GM23338 (cell line): ENCODE results near the gene GAP43. TPM values are rescaled to one million over a fixed set of nuclear protein-coding genes. Genes with fewer than 3 reads are reported as not detected.

Source experiments
- ATAC-seq: fragments of 200-7000 bp; cut with Tn5 transposase; 3 replicates; pipeline ENCODE4 v1.9.1; 2020
- DNase-seq: peaks from one replicate; pipeline ENCODE4 v3.0.0-alpha.2; 2015; ENCODE audit warnings: low spot score
- H2AFZ ChIP-seq: fragments of 200-600 bp; sonication (generic); 2 replicates; pipeline ENCODE4 v1.8.0; 2016; ENCODE audit warnings: antibody characterized with exemption, mild to moderate bottlenecking, moderate library complexity
- H3F3A ChIP-seq: fragments of 200-600 bp; sonication (generic); replicated peaks from 2 replicates; pipeline ENCODE4 v1.8.0; 2017; ENCODE audit warnings: antibody characterized with exemption, mixed run types, low read depth
- H3K27ac ChIP-seq: fragments of 200-600 bp; sonication (generic); 2 replicates; pipeline ENCODE4 v1.6.1; 2016; ENCODE audit warnings: low read depth
- H3K27me3 ChIP-seq: fragments of 200-600 bp; sonication (generic); 2 replicates; pipeline ENCODE4 v1.8.0; 2016; ENCODE audit warnings: mild to moderate bottlenecking, mixed run types, moderate library complexity; ENCODE audit not compliant: insufficient read depth
- H3K36me3 ChIP-seq: fragments of 200-600 bp; sonication (generic); 2 replicates; pipeline ENCODE4 v1.8.0; 2016; ENCODE audit warnings: mild to moderate bottlenecking; ENCODE audit not compliant: insufficient read depth
- H3K4me1 ChIP-seq: fragments of 200-600 bp; sonication (generic); 2 replicates; pipeline ENCODE4 v1.8.0; 2016; ENCODE audit warnings: mild to moderate bottlenecking, moderate library complexity; ENCODE audit not compliant: insufficient read depth
- H3K4me2 ChIP-seq: fragments of 200-600 bp; sonication (generic); 2 replicates; pipeline ENCODE4 v1.7.1; 2017; ENCODE audit warnings: mixed run types
- H3K4me3 ChIP-seq: fragments of 200-600 bp; sonication (generic); 2 replicates; pipeline ENCODE4 v1.6.1; 2016; ENCODE audit warnings: mixed run types
- H3K79me2 ChIP-seq: fragments of 200-600 bp; sonication (generic); replicated peaks from 2 replicates; pipeline ENCODE4 v1.8.0; 2017; ENCODE audit warnings: mild to moderate bottlenecking; ENCODE audit not compliant: insufficient read depth
- H3K9me2 ChIP-seq: fragments of 200-600 bp; sonication (generic); 2 replicates; pipeline ENCODE4 v1.8.0; 2017; ENCODE audit not compliant: insufficient read depth
- H4K20me1 ChIP-seq: fragments of 200-600 bp; sonication (generic); replicated peaks from 2 replicates; pipeline ENCODE4 v1.8.0; 2017; ENCODE audit warnings: mild to moderate bottlenecking; ENCODE audit not compliant: insufficient read depth
- H3K27ac Mint-ChIP-seq: 2 replicates; pipeline ENCODE4 v1.8.0; 2020; ENCODE audit warnings: inconsistent platforms, mild to moderate bottlenecking, moderate library complexity, mixed read lengths
- H3K27me3 Mint-ChIP-seq: 3 replicates; pipeline ENCODE4 v1.8.0; 2022; ENCODE audit warnings: low read depth, mild to moderate bottlenecking, moderate library complexity, mixed read lengths, inconsistent platforms; ENCODE audit not compliant: insufficient read depth, poor library complexity
- H3K36me3 Mint-ChIP-seq: 3 replicates; pipeline ENCODE4 v1.8.0; 2021; ENCODE audit warnings: low read depth, mild to moderate bottlenecking, inconsistent platforms, moderate library complexity, mixed read lengths
- H3K4me1 Mint-ChIP-seq: 3 replicates; pipeline ENCODE4 v1.8.0; 2020; ENCODE audit warnings: mild to moderate bottlenecking, inconsistent platforms, mixed read lengths
- H3K4me3 Mint-ChIP-seq: 3 replicates; pipeline ENCODE4 v1.8.0; 2021; ENCODE audit warnings: moderate library complexity, mild to moderate bottlenecking, inconsistent platforms, mixed read lengths
- H3K9me3 Mint-ChIP-seq: 3 replicates; pipeline ENCODE4 v1.8.0; 2020; ENCODE audit warnings: moderate library complexity, mild to moderate bottlenecking, inconsistent platforms, mixed read lengths
- CREB1 ChIP-seq: fragments of 250-450 bp; sonication (Bioruptor Pico); IDR thresholded peaks from 2 replicates; pipeline ENCODE4 v1.5.0; 2020; ENCODE audit warnings: low read depth, mild to moderate bottlenecking, moderate library complexity
- EZH2 ChIP-seq: fragments of 200-600 bp; sonication (generic); IDR thresholded peaks from one replicate; pipeline ENCODE4 v1.8.0; 2017; ENCODE audit warnings: antibody characterized with exemption, mild to moderate bottlenecking, low read depth; ENCODE audit not compliant: unreplicated experiment
- EZH2phosphoT487 ChIP-seq: fragments of 200-600 bp; sonication (generic); IDR thresholded peaks from one replicate; pipeline ENCODE4 v1.8.1; 2018; ENCODE audit warnings: antibody characterized with exemption; ENCODE audit not compliant: unreplicated experiment
- JUNB ChIP-seq: IDR thresholded peaks from one replicate; pipeline ENCODE4 v1.6.1; 2016; ENCODE audit warnings: antibody characterized with exemption; ENCODE audit not compliant: unreplicated experiment
- NANOG ChIP-seq: IDR thresholded peaks from 2 replicates; pipeline ENCODE4 v1.6.1; 2016; ENCODE audit warnings: antibody characterized with exemption, borderline replicate concordance
- POLR2AphosphoS5 ChIP-seq: IDR thresholded peaks from 2 replicates; pipeline ENCODE4 v1.6.1; 2016; ENCODE audit warnings: antibody characterized with exemption, low read depth
- STAT1 ChIP-seq: IDR thresholded peaks from one replicate; pipeline ENCODE4 v1.6.1; 2016; ENCODE audit warnings: antibody characterized with exemption; ENCODE audit not compliant: unreplicated experiment
- ZNF114 ChIP-seq: fragments of 250-450 bp; sonication (Bioruptor Pico); IDR thresholded peaks from 2 replicates; pipeline ENCODE4 v1.5.0; 2020; ENCODE audit warnings: mild to moderate bottlenecking, moderate library complexity
- ZNF331 ChIP-seq: fragments of 250-450 bp; sonication (Bioruptor Pico); IDR thresholded peaks from 2 replicates; pipeline ENCODE4 v1.5.0; 2020; ENCODE audit warnings: low read depth, mild to moderate bottlenecking, moderate library complexity
- polyA plus RNA-seq: library from polyadenylated mRNA; unstranded; fragments of >200 nt; fragmentation: Nextera tagmentation; extraction: Ambion mirVana; gene quantifications from 2 replicates; pipeline ENCODE4 v1.2.1, GENCODE V29; 2016
- total RNA-seq: library from RNA; depleted of rRNA; stranded (reverse); fragments of >200 nt; shearing (Covaris generic); gene quantifications from 2 replicates; pipeline ENCODE4 v1.2.3, GENCODE V29; 2014
- TF ChIP-seq, protein P1 (sequence below): IDR thresholded peaks from one replicate; pipeline ENCODE4 v1.6.1; 2018; ENCODE audit warnings: antibody characterized with exemption; ENCODE audit not compliant: unreplicated experiment
- TF ChIP-seq, protein P2 (sequence below): IDR thresholded peaks from 2 replicates; pipeline ENCODE4 v1.6.1; 2016; ENCODE audit warnings: antibody characterized with exemption
- TF ChIP-seq, protein P3 (sequence below), 2 experiments: fragments of 200-600 bp in 1 of 2; sonication (generic) in 1 of 2; conservative IDR thresholded peaks; 2 replicates each; pipeline versions ENCODE4 v1.5.1 to v1.6.1; 2016 to 2017; ENCODE audit warnings: antibody characterized with exemption in 2 of 2, low read depth in 2 of 2, mild to moderate bottlenecking in 2 of 2, moderate library complexity in 1 of 2

The GAP43 gene
- total and polyA plus RNA-seq, 2 experiments from 2014 or later: 16.1 to 48.1 TPM

DNA sequence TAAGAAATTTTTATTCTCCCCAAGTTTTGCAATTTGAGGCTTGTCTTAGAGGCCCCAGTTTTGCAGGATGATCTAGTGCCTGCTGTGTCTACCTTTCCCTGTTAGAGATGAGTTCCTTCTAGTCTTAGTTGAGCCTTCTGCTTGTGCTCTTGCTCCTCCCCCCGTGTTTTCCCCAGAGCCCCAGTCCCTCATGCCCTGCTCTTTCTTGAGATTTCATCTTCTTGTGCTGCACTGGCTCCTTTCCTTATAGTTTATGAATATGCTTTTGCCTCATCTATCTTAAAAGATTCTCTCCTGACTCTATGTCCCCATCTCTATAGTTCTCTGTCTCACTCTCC is 4.7 kb downstream of the GAP43 start:
- Histone ChIP-seq H3K4me3 (no peak overlapping the region), H2AFZ (no peak overlapping the region), H4K20me1 (no peaks in the 10 kb centered on the region; the same call in 1 of the 2 replicates), H3K4me2 (peak overlapping the region; percentile 88; the same call in 1 of the 2 replicates), H3K79me2 (peaks cover 40% of the 10 kb centered on the region), H3F3A (no peaks in the 10 kb centered on the region), H3K4me1 (peaks cover 47% of the 10 kb centered on the region), H3K36me3 (no peaks in the 10 kb centered on the region), H3K9me2 (no peaks in the 10 kb centered on the region), H3K27ac (no peak overlapping the region), H3K27me3 (peaks cover 13% of the 10 kb centered on the region; the same call in 1 of the 2 replicates)
- no peak overlapping the region for H3K27ac Mint-ChIP-seq
- TF ChIP-seq, protein P1, sequence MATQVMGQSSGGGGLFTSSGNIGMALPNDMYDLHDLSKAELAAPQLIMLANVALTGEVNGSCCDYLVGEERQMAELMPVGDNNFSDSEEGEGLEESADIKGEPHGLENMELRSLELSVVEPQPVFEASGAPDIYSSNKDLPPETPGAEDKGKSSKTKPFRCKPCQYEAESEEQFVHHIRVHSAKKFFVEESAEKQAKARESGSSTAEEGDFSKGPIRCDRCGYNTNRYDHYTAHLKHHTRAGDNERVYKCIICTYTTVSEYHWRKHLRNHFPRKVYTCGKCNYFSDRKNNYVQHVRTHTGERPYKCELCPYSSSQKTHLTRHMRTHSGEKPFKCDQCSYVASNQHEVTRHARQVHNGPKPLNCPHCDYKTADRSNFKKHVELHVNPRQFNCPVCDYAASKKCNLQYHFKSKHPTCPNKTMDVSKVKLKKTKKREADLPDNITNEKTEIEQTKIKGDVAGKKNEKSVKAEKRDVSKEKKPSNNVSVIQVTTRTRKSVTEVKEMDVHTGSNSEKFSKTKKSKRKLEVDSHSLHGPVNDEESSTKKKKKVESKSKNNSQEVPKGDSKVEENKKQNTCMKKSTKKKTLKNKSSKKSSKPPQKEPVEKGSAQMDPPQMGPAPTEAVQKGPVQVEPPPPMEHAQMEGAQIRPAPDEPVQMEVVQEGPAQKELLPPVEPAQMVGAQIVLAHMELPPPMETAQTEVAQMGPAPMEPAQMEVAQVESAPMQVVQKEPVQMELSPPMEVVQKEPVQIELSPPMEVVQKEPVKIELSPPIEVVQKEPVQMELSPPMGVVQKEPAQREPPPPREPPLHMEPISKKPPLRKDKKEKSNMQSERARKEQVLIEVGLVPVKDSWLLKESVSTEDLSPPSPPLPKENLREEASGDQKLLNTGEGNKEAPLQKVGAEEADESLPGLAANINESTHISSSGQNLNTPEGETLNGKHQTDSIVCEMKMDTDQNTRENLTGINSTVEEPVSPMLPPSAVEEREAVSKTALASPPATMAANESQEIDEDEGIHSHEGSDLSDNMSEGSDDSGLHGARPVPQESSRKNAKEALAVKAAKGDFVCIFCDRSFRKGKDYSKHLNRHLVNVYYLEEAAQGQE: no peak
- TF ChIP-seq ZNF114 (no peak), NANOG (no peak), ZNF331 (CRISPR knock-in tag) (no peak), POLR2AphosphoS5 (no peak), EZH2 (no peak), EZH2phosphoT487 (no peak)
- TF ChIP-seq, protein P2, sequence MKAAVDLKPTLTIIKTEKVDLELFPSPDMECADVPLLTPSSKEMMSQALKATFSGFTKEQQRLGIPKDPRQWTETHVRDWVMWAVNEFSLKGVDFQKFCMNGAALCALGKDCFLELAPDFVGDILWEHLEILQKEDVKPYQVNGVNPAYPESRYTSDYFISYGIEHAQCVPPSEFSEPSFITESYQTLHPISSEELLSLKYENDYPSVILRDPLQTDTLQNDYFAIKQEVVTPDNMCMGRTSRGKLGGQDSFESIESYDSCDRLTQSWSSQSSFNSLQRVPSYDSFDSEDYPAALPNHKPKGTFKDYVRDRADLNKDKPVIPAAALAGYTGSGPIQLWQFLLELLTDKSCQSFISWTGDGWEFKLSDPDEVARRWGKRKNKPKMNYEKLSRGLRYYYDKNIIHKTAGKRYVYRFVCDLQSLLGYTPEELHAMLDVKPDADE: no peak
- TF ChIP-seq, protein P3, sequence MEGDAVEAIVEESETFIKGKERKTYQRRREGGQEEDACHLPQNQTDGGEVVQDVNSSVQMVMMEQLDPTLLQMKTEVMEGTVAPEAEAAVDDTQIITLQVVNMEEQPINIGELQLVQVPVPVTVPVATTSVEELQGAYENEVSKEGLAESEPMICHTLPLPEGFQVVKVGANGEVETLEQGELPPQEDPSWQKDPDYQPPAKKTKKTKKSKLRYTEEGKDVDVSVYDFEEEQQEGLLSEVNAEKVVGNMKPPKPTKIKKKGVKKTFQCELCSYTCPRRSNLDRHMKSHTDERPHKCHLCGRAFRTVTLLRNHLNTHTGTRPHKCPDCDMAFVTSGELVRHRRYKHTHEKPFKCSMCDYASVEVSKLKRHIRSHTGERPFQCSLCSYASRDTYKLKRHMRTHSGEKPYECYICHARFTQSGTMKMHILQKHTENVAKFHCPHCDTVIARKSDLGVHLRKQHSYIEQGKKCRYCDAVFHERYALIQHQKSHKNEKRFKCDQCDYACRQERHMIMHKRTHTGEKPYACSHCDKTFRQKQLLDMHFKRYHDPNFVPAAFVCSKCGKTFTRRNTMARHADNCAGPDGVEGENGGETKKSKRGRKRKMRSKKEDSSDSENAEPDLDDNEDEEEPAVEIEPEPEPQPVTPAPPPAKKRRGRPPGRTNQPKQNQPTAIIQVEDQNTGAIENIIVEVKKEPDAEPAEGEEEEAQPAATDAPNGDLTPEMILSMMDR (conservative IDR thresholded peaks at IDR 0.05; ENCODE audit: low read depth in 2 of 2): no peak
- peaks cover 15% of the 10 kb centered on the region for H3K27me3 Mint-ChIP-seq
- no peaks in the 10 kb centered on the region for H3K36me3 Mint-ChIP-seq
- no peak for ATAC-seq
- no peaks in the 10 kb centered on the region for H3K9me3 Mint-ChIP-seq
- no peak for DNase-seq
- H3K4me3 Mint-ChIP-seq: no peak overlapping the region
- H3K4me1 Mint-ChIP-seq: peaks cover 24% of the 10 kb centered on the region

DNA sequence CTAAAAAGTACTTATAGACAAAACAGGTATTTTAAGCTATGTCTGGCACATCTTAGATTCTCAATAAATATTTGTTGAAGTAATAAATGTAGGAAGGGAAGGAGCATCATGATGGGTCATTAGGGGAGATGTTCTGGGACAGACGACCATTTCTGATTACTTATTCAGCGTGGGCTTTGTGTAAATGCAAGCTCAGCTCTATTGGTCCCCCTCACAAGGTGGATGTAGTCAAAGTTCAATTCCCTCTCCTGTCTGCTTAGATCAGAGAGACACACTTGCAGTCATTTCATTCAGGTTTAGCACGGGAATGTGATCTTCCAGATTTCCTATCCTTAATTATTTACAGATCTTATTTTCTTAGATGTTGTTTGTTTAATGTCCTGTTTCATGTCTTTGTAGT is 7.5 kb downstream of the GAP43 start:
- H3K36me3 Mint-ChIP-seq: no peaks in the 10 kb centered on the region
- H3K9me2 ChIP-seq: no peaks in the 10 kb centered on the region
- no peaks in the 10 kb centered on the region for H3K36me3 ChIP-seq
- no peak for TF ChIP-seq EZH2
- TF ChIP-seq, protein P1: no peak
- no peak for TF ChIP-seq ZNF114
- TF ChIP-seq STAT1: no peak
- no peak for TF ChIP-seq POLR2AphosphoS5
- no peak for TF ChIP-seq JUNB
- no peak for TF ChIP-seq EZH2phosphoT487
- no peak for TF ChIP-seq CREB1 (CRISPR knock-in tag)
- H3K27me3 Mint-ChIP-seq: no peaks in the 10 kb centered on the region
- peaks cover 35% of the 10 kb centered on the region for H3K4me1 ChIP-seq
- no peak overlapping the region for H2AFZ ChIP-seq
- no peaks in the 10 kb centered on the region; the same call in 1 of the 2 replicates for H4K20me1 ChIP-seq
- no peaks in the 10 kb centered on the region for H3K9me3 Mint-ChIP-seq
- H3K4me3 ChIP-seq: no peak overlapping the region
- DNase-seq: no peak
- no peak overlapping the region for H3K4me3 Mint-ChIP-seq
- no peaks in the 10 kb centered on the region for H3K27me3 ChIP-seq
- ATAC-seq: no peak
- H3K27ac ChIP-seq: no peak overlapping the region
- H3K4me2 ChIP-seq: no peak overlapping the region
- peaks cover 19% of the 10 kb centered on the region for H3K4me1 Mint-ChIP-seq
- no peaks in the 10 kb centered on the region for H3F3A ChIP-seq
- peaks cover 27% of the 10 kb centered on the region for H3K79me2 ChIP-seq
- no peak overlapping the region for H3K27ac Mint-ChIP-seq
